H1 (cell line): ENCODE results near the gene CAPN9. TPM values are rescaled to one million over a fixed set of nuclear protein-coding genes. Genes with fewer than 3 reads are reported as not detected.

Experiments
- ATF3 ChIP-seq: IDR thresholded peaks from 2 replicates; pipeline ENCODE4 v1.6.1; 2011; ENCODE audit warnings: low read depth, mild to moderate bottlenecking, low read length; ENCODE audit not compliant: insufficient read depth
- CHD1 ChIP-seq: IDR thresholded peaks from 2 replicates; pipeline ENCODE4 v1.6.1; 2012; ENCODE audit warnings: low read depth, low read length, improper control_type of control experiment
- CREB1 ChIP-seq: IDR thresholded peaks from 2 replicates; pipeline ENCODE4 v1.6.1; 2012; ENCODE audit warnings: inconsistent platforms
- RNF2 ChIP-seq: fragments of 200-900, 300-1000 bp; sonication (generic); IDR thresholded peaks from 2 replicates; pipeline ENCODE4 v1.7.1; 2016; ENCODE audit warnings: borderline replicate concordance, low read depth, mild to moderate bottlenecking, antibody characterized with exemption, low read length; ENCODE audit not compliant: poor library complexity, severe bottlenecking; ENCODE audit errors: missing control alignments
- RXRA ChIP-seq: IDR thresholded peaks from 2 replicates; pipeline ENCODE4 v1.6.1; 2011; ENCODE audit warnings: low read depth, mild to moderate bottlenecking, low read length, moderate library complexity; ENCODE audit not compliant: insufficient read depth
- TEAD4 ChIP-seq: IDR thresholded peaks from 2 replicates; pipeline ENCODE4 v1.6.1; 2012; ENCODE audit warnings: low read depth, low read length, inconsistent platforms, mixed read lengths
- polyA plus RNA-seq, 7 experiments: library from polyadenylated mRNA; depleted of rRNA in 3 of 7; stranded (reverse) in 5 of 7; unstranded in 2 of 7; fragments of >200 nt in 5 of 7; fragments of 200-250 nt in 2 of 7; gene quantifications; 1 replicate in 5 of 7; 2 replicates in 1 of 7; 4 replicates in 1 of 7; pipeline versions ENCODE4 v1.2.1 to v1.2.3, GENCODE V29; 2011 to 2013; ENCODE audit warnings: missing spikeins in 2 of 7, mixed read lengths in 2 of 7
- total RNA-seq: library from RNA; stranded (reverse); fragmentation: NEBNext Ultra II Directional; extraction: Animal tissue kit (Norgen Biotek cat#: 25700); gene quantifications from 2 replicates; pipeline ENCODE4 v1.2.1, GENCODE V29; 2021

Gene CAPN9
- total and polyA plus RNA-seq, 2 of the 8 experiments (the other 6 are each of a cell fraction or from before 2014, with no cell fraction given): 0.22 to 0.76 TPM

- TF ChIP-seq RXRA (no peak), CHD1 (no peak), CREB1 (no peak), ATF3 (no peak), TEAD4 (no peak), RNF2 (no peak)
Observed at GRCh38 chr1:230739564-230740290, 7.5 kb upstream of the CAPN9 start (continued).
